ENCODE results near the gene KIAA1671.

Gene KIAA1671

DNA sequence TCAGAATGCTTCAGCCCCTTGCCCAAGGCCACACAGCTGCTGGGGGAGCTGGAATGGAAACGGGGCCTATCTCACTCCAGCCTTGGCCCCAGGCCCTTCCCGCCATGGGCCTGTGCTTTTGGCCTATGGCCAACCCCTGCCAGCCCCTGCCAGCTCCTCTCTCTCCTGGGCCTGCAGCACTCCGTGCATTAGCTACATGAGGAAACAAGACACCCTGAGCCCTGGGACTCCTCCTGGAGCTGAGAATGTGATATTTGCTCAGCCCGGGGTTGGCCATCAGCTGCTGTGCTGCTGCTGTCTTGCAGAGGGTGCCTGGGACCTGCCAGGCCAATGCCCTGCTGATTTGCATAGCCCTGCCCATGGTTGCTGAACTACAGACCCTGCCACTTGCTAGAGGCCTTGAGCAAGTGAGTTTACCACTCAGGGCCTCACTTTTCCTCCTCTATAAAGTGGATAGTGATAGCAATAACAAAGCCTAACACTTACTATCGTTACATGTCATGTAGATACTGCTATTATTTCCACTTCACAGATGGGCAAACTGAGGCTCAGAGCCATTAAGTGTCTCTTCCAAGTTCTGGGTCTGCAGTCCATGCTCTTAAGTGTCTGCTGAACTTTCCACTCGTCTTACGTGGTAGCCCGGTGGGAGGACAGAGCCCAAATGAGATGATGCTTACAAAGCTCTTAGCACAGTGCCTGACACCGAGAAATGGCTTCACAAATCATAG is 99.6 kb downstream of the KIAA1671 start:
- no peak for DNase-seq (ENCODE audit: low read depth in 2 of 2)
- TF ChIP-seq, protein P1, sequence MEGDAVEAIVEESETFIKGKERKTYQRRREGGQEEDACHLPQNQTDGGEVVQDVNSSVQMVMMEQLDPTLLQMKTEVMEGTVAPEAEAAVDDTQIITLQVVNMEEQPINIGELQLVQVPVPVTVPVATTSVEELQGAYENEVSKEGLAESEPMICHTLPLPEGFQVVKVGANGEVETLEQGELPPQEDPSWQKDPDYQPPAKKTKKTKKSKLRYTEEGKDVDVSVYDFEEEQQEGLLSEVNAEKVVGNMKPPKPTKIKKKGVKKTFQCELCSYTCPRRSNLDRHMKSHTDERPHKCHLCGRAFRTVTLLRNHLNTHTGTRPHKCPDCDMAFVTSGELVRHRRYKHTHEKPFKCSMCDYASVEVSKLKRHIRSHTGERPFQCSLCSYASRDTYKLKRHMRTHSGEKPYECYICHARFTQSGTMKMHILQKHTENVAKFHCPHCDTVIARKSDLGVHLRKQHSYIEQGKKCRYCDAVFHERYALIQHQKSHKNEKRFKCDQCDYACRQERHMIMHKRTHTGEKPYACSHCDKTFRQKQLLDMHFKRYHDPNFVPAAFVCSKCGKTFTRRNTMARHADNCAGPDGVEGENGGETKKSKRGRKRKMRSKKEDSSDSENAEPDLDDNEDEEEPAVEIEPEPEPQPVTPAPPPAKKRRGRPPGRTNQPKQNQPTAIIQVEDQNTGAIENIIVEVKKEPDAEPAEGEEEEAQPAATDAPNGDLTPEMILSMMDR (IDR thresholded peaks at IDR 0.05; ENCODE audit: low read depth, low read length), result no peak
- H3K4me3 ChIP-seq (replicated peaks in 1 of 2; ENCODE audit: low read depth in 2 of 2, low read length in 2 of 2), result no peak overlapping the region

DNA sequence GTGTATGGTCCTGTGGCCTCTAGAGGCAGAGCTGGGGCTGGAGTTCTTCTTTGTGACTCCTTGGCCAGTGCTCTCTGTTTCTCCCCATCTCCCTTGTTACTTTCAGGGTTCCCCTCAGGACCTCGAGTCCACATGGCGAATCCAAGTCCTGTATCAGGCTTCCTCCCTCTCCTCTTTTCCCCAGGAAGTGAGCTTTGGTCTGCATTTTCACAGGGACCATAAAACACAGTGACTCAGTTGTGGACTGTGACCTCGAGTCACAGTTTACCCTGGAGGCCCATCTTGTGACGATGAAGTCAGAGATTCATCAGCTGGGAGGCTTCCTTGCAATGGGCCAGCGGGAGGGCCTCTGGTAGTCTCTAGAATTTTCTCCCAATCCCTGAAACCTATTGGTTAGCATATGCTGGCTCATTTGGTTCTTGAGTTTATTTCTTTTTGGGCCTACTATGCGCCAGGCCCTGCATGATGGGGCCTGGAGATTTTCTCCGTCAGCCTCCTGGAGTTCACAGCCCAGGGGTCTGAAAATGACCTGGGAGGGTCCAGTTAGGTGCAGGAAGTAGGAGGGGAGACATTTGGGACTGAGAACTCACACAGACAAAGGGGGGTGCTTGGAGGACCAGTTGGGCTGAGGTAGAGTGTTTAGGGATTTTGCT is 100.8 kb downstream of the KIAA1671 start:
- H3K4me3 ChIP-seq (replicated peaks in 1 of 2; ENCODE audit: low read depth in 2 of 2, low read length in 2 of 2), result no peak overlapping the region
- TF ChIP-seq, protein P1 (IDR thresholded peaks at IDR 0.05; ENCODE audit: low read depth, low read length), result no peak
- peak in 1 of 2 donors; percentile 24 for DNase-seq (ENCODE audit: low read depth in 2 of 2)

GRCh38 chr22:25054943-25055511 is 102.5 kb downstream of the KIAA1671 start:
- TF ChIP-seq, protein P1 (IDR thresholded peaks at IDR 0.05; ENCODE audit: low read depth, low read length), result no peak
- no peak for DNase-seq (ENCODE audit: low read depth in 2 of 2)
- no peak overlapping the region for H3K4me3 ChIP-seq (replicated peaks in 1 of 2; ENCODE audit: low read depth in 2 of 2, low read length in 2 of 2)

DNA sequence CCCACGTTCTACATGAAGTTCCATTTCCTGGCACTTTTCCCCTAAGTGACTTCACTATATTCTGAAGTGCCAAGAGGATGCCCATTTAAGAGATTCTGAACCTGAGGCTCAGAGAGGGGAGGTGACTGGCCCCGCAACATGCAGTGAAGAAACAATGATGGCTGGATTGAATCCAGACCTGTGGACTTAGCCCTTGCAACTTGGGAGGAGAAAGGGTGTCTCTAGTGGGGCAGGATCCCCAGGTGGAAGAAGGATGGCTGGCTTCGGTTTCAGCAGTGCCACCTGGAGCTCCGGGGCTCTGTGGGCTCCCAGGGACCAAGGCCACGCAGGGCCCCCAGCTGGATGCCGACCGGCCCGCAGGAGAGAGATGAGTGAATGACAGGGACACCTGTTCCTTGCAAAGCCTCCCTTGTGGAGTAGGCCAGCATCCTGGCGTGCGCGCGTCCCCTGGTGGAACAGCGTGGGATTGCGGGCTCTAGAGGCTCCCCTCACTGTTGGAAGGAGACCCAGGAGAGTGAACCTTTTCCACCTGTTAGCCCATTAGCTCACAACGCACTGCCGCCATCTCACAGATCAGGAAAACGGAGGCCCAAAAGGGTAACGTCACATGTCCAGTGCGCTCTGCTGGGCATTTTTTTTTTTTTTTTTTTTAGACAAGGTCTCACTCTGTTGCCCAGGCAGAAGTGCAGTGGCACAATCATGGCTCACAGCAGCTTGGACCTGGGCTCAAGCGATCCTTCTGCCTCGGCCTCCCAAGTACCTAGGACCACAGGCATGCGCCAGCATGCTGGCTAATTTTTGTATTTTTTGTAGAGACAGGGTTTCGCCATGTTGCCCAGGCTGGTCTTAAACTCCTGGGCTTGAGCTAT is 104.7 kb downstream of the KIAA1671 start:
- H3K4me3 ChIP-seq (replicated peaks in 1 of 2; ENCODE audit: low read depth in 2 of 2, low read length in 2 of 2), result no peak overlapping the region
- peak; percentile 52 to 55 for DNase-seq (ENCODE audit: low read depth in 2 of 2)

GRCh38 chr22:25059438-25059837 is 106.9 kb downstream of the KIAA1671 start:
- no peak overlapping the region for H3K4me3 ChIP-seq (replicated peaks in 1 of 2; ENCODE audit: low read depth in 2 of 2, low read length in 2 of 2)
- DNase-seq (ENCODE audit: low read depth in 2 of 2), result no peak
- TF ChIP-seq, protein P1 (IDR thresholded peaks at IDR 0.05; ENCODE audit: low read depth, low read length), result no peak

More for the DNA sequence above, 104.7 kb downstream of the KIAA1671 start:
- TF ChIP-seq, protein P1 (IDR thresholded peaks at IDR 0.05; ENCODE audit: low read depth, low read length), result peak; percentile 99

GRCh38 chr22:25060522-25061071 is 108.1 kb downstream of the KIAA1671 start:
- TF ChIP-seq, protein P1 (IDR thresholded peaks at IDR 0.05; ENCODE audit: low read depth, low read length), result no peak
- no peak for DNase-seq (ENCODE audit: low read depth in 2 of 2)
- no peak overlapping the region for H3K4me3 ChIP-seq (replicated peaks in 1 of 2; ENCODE audit: low read depth in 2 of 2, low read length in 2 of 2)
